Subcutaneous adipose tissue (tissue), 4 donors: ENCODE data around the gene EXOC4. TPM values are rescaled to one million over a fixed set of nuclear protein-coding genes. Genes with fewer than 3 reads are reported as not detected.

Source experiments
- total RNA-seq, 4 donors: library from RNA; depleted of rRNA; stranded (reverse); fragments of >200 nt; gene quantifications; one replicate each; pipeline ENCODE4 v1.1.0, GENCODE V29; 2016
- TF ChIP-seq, protein P1 (sequence below): fragments of 450-650 bp; IDR thresholded peaks from one replicate; pipeline ENCODE4 v1.5.1; 2016; ENCODE audit warnings: low read depth, mild to moderate bottlenecking, control low read depth, antibody characterized with exemption, moderate library complexity

Gene EXOC4
- total RNA-seq, 4 donors from 2014 or later, result 62.9 to 84.3 (median 77.3) TPM

- TF ChIP-seq, protein P1, sequence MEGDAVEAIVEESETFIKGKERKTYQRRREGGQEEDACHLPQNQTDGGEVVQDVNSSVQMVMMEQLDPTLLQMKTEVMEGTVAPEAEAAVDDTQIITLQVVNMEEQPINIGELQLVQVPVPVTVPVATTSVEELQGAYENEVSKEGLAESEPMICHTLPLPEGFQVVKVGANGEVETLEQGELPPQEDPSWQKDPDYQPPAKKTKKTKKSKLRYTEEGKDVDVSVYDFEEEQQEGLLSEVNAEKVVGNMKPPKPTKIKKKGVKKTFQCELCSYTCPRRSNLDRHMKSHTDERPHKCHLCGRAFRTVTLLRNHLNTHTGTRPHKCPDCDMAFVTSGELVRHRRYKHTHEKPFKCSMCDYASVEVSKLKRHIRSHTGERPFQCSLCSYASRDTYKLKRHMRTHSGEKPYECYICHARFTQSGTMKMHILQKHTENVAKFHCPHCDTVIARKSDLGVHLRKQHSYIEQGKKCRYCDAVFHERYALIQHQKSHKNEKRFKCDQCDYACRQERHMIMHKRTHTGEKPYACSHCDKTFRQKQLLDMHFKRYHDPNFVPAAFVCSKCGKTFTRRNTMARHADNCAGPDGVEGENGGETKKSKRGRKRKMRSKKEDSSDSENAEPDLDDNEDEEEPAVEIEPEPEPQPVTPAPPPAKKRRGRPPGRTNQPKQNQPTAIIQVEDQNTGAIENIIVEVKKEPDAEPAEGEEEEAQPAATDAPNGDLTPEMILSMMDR, result no peak
Measured at GRCh38 chr7:133919810-133920209, 666.9 kb downstream of the EXOC4 start.

DNA sequence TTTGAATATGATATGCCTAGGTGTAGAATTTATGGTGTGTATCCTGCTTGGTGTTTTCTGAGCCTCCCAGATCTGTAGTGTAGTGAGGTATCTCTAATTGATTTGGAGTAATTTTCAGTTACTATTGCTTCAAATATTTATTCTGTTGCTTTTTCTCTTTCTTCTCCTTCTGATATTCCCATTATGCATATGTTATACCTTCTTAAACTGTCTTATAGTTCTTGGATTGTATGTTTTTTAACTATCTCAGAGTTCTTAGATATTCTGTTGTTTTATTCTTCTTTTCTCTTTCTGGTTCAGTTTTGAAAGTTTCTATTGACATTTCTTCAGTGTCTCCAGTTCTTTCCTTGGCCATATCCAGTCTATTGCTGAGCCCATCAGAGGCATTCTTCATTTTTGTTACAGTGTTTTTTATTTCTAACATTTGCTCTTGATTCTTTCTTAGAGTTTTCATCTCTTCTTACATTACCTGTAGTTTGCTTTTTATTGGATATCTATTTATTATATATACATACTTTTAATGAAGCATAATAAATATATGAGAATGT is 668.8 kb downstream of the EXOC4 start:
- TF ChIP-seq, protein P1, result no peak

GRCh38 chr7:133923974-133924373 is 671.1 kb downstream of the EXOC4 start:
- TF ChIP-seq, protein P1, result no peak

- TF ChIP-seq, protein P1, result no peak
Measured at GRCh38 chr7:133931053-133931452, 678.2 kb downstream of the EXOC4 start.

DNA sequence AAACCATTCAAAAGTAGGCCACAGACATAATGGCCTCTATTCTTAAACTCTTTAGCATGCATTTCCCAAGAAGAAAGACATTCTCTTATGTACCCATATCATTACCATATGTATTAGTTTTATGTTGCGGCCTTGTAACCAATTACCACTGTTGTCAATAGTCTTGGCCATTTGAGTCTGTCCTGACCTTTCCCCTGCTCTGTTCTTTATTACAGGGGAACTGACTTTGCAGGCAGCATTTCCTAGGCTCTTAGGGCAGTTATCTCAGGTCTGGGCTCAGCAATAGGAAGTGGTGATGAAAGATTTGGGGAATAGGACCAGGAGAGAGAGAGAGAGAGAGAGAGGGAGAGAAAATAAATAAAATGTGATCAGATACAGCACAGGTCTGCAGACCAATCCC is 679.7 kb downstream of the EXOC4 start:
- TF ChIP-seq, protein P1, result no peak

GRCh38 chr7:133934262-133934976 is 681.5 kb downstream of the EXOC4 start:
- TF ChIP-seq, protein P1, result no peak

GRCh38 chr7:133934977-133935330 is 682.1 kb downstream of the EXOC4 start:
- TF ChIP-seq, protein P1, result no peak
